Measurements from ENCODE around the gene PIP5K1A.

Gene PIP5K1A

DNA sequence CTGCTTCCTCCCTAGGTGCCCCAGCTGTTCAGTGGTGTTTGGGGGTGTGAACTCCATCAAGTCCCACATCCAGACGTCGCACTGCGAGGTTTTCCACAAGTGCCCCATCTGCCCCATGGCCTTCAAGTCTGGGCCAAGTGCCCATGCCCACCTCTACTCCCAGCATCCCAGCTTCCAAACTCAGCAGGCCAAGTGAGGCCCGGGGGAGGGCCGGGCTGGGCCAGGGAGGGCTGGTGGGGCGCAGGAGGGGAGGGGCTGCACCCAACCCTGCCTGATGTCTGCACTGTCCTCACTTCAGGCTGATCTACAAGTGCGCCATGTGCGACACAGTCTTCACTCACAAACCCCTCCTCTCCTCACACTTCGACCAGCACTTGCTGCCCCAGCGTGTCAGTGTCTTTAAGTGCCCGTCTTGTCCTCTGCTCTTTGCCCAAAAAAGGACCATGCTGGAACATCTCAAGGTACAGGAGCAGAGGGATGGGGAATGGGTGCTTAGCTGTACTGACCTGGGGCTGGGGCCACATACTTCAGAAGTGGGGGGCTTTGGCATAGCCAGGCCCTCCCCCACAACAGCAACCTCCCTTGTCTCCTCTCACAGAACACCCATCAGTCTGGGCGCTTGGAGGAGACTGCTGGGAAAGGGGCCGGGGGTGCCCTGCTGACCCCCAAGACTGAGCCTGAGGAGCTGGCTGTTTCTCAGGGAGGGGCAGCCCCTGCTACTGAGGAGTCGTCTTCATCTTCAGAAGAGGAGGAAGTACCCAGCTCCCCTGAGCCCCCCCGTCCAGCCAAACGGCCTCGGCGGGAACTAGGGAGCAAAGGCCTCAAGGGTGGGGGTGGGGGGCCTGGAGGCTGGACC is 91.0 kb downstream of the PIP5K1A start:
- no peak for DNase-seq

DNA sequence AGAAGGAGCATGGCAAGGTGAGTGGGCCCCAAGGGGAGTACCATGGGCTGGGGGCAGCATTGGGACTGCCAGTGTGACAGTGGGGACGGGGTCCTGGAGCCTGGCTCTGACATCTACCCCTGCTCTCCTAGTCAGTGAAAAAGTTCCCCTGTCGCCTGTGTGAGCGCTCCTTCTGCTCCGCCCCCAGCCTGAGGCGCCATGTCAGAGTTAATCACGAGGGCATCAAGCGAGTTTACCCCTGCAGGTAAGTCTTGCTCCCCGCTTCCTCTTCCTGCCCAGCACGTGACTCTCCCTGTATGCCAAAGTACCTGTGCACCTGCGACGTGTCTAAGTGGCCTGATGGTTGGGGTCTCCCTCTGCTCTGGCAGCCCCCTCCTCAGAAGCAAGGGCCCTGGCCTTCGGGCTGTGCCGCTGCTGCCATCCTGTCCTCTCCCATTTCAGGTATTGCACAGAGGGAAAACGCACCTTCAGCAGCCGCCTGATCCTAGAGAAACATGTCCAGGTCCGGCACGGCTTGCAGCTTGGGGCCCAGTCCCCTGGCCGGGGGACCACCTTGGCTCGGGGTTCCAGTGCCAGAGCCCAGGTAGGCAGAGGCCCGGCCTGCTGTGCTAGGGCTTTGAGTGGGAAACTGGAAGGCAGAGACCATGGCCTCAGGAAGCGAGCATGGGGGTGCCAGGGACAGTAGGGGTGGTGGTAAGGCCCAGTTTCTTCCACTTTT is 91.8 kb downstream of the PIP5K1A start:
- DNase-seq: no peak

DNA sequence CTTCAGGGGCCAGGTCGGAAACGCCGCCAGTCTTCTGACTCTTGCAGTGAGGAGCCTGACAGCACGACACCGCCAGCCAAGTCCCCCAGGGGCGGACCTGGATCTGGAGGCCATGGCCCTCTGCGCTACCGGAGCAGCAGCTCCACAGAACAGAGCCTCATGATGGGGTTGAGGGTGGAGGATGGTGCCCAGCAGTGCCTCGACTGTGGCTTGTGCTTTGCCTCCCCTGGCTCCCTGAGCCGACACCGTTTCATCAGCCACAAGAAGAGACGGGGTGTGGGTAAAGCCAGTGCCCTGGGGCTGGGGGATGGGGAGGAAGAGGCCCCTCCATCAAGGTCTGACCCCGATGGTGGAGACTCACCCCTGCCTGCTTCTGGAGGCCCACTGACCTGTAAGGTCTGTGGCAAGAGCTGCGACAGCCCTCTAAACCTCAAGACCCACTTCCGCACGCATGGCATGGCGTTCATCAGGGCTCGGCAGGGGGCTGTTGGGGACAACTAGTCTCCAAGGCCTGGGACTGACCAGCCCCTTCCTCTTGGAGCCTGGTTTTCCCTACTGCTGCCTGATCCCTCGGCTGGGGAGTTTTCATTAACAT is 92.5 kb downstream of the PIP5K1A start:
- DNase-seq: no peak

DNA sequence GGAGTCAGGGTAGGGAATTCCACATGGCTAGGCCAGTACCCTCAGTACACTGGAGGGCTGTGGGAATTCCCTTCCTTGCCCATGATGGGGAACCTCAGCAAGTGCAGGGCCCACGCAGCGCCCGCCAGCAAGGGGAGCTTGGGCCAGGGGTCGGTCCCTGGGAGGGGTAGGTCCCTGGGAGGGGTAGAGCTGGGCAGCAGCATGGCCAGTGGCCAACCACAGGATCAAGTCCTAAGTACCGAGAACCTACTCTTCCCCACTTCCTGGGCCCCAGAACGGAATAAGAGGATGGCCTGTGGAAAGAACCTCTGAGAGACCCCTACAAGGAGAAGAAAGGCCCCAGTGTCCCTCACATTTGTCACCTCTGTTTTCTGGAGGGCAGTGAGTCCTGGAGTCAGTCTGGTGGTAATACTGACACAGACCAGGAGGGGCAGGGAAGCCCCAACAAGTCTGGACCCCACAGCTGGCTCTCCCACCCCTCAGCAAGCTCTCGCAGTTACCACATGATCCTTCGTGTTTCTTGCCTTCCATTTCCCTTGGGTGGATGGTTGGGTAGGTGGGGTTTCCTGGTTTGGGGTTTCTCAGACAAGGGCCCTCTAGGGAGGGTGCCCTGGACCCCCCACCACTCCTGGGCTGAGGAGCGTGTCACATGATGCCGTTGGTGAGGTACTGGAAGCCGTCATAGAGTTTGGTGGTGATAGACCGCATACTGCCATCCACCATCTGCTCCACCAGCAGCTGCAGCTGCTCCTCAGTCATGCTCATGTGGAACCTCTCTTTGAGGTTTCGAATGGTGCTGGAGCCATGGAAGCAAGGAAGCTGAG is 94.1 kb downstream of the PIP5K1A start:
- DNase-seq: no peak

DNA sequence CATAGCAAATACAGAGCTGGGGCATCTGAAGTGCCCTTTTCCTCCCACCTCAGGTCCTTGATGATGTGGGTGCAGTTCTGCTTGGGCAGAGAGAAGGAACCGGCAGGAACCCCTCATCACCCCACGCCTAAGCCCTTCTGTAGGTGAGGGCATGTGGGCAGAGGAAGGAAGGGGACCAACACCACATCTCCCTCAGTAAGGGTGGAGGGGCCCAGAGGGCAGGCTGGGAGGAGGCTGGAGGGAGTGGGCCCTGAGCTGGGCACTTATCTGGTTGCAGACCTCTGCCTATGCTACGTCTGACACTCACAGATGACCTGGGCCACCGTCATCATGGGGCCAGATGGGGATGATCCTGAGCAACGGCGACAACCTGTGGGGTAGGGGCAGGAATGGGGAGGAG is 94.7 kb downstream of the PIP5K1A start:
- no peak for DNase-seq

DNA sequence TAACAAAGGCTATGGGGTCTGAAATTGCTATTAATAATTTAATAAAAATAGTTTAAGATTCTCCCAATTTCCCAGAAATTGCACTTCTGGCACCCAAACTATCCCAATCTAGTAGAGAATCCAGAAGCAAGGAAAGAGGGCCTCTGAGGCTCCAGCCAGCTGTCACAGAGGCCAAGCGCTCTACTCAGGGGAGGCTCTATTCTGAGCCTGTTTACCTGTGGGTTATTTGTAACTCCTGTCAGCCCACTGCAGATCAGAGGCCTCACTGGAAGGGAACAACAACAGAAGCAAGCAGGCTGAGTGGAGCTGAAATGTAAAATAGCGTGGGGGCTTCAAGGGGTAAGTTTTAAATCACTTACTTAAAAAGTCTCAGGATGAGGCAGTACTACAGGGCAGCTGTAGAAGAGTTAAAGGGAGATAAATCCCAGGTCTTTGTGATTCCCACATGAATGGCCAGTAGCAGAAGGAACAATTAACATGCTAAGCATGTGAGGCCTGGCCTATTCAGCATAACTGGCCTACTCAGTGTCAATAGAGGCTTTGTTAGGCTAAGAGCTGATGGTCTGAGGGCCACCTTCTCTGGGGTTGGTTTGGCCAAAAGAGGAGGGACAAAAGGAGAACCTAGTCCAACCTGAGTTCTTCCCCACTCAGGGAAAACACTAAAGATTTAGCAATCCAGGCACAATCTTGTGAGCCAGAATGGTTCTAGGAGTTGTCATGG is 96.5 kb downstream of the PIP5K1A start:
- no peak for DNase-seq
